H1 (cell line): Measurements from ENCODE around the gene FAM111A. TPM values are rescaled to one million over a fixed set of nuclear protein-coding genes. Genes with fewer than 3 reads are reported as not detected.

Source experiments
- CTCF ChIA-PET: fragments of 300-600 bp; sonication (Branson Sonifier 250); formaldehyde crosslinking; loops from one replicate; lab custom pipeline; 2021; ENCODE audit not compliant: partially characterized antibody; lab: Charles Lee
- POLR2A ChIA-PET: fragments of 300-600 bp; sonication (Branson Sonifier 250); formaldehyde crosslinking; loops from one replicate; lab custom pipeline; 2021; ENCODE audit warnings: inconsistent platforms; ENCODE audit not compliant: partially characterized antibody; lab: Charles Lee
- DNase-seq, 2 experiments: peaks; one replicate each; pipeline versions ENCODE4 v3.0.0 to v3.0.0-alpha.2; 2010 to 2022; ENCODE audit warnings: low spot score in 2 of 2, low read depth in 1 of 2, mixed read lengths in 1 of 2
- FAIRE-seq: peaks from 2 replicates; lab custom pipeline; 2011; peaks lifted over from hg19 to GRCh38; lab: Jason Lieb, UNC
- H2AFZ ChIP-seq: 2 replicates; pipeline ENCODE4 v1.8.1; 2012; ENCODE audit warnings: low read length, inconsistent platforms
- H2AK5ac ChIP-seq: 2 replicates; pipeline ENCODE4 v1.6.1; 2013; ENCODE audit warnings: low read depth, low read length
- H2BK120ac ChIP-seq: replicated peaks from 2 replicates; pipeline ENCODE3; 2013; ENCODE audit warnings: low read depth, low read length, inconsistent platforms
- H2BK12ac ChIP-seq: 2 replicates; pipeline ENCODE4 v1.6.1; 2013; ENCODE audit warnings: low read depth, low read length
- H2BK15ac ChIP-seq: 2 replicates; pipeline ENCODE4 v1.6.1; 2013; ENCODE audit warnings: low read length
- H2BK20ac ChIP-seq: 2 replicates; pipeline ENCODE4 v1.6.1; 2013; ENCODE audit warnings: low read length
- H2BK5ac ChIP-seq: 2 replicates; pipeline ENCODE4 v1.6.1; 2013; ENCODE audit warnings: low read depth, low read length
- H3K14ac ChIP-seq: 2 replicates; pipeline ENCODE4 v1.6.1; 2013; ENCODE audit warnings: inconsistent platforms; ENCODE audit not compliant: insufficient read length
- H3K18ac ChIP-seq: 2 replicates; pipeline ENCODE4 v1.6.1; 2013; ENCODE audit warnings: low read length; ENCODE audit errors: extremely low read depth
- H3K23ac ChIP-seq: 2 replicates; pipeline ENCODE4 v1.6.1; 2013; ENCODE audit warnings: inconsistent platforms; ENCODE audit not compliant: insufficient read length
- H3K23me2 ChIP-seq: 2 replicates; pipeline ENCODE4 v1.6.1; 2013; ENCODE audit warnings: low read depth, low read length
- H3K27ac ChIP-seq: 2 replicates; pipeline ENCODE4 v1.6.1; 2011; ENCODE audit warnings: low read depth, low read length, inconsistent platforms
- H3K27me3 ChIP-seq, 4 experiments: replicated peaks in 1 of 4; 1 replicate in 1 of 4; 2 replicates in 3 of 4; pipeline versions ENCODE4 v1.6.1 to v1.8.1; 2011 to 2013; ENCODE audit warnings: low read length in 3 of 4, mild to moderate bottlenecking in 3 of 4, inconsistent platforms in 2 of 4, mixed read lengths in 2 of 4, moderate library complexity in 1 of 4; ENCODE audit not compliant: control insufficient read depth in 3 of 4, insufficient read depth in 3 of 4; ENCODE audit errors: extremely low read depth in 1 of 4
- H3K36me3 ChIP-seq, 4 experiments: 2 replicates each; pipeline versions ENCODE4 v1.6.1 to v1.8.1; 2011 to 2013; ENCODE audit warnings: mild to moderate bottlenecking in 4 of 4, low read length in 3 of 4, moderate library complexity in 2 of 4, control low read depth in 1 of 4, inconsistent platforms in 1 of 4; ENCODE audit not compliant: insufficient read depth in 4 of 4, control insufficient read depth in 2 of 4
- H3K4ac ChIP-seq: replicated peaks from 2 replicates; pipeline ENCODE3; 2013; ENCODE audit warnings: low read length, low read depth, mixed read lengths, inconsistent platforms; ENCODE audit not compliant: insufficient read length
- H3K4me1 ChIP-seq, 4 experiments: replicated peaks in 1 of 4; 1 replicate in 1 of 4; 2 replicates in 3 of 4; pipeline versions ENCODE4 v1.6.1 to v1.8.1; 2011 to 2013; ENCODE audit warnings: low read length in 3 of 4, inconsistent platforms in 2 of 4, mixed read lengths in 1 of 4; ENCODE audit not compliant: insufficient read depth in 4 of 4, control insufficient read depth in 3 of 4
- H3K4me2 ChIP-seq, 2 experiments: 2 replicates each; pipeline versions ENCODE4 v1.6.1 to v1.8.1; 2011 to 2013; ENCODE audit warnings: low read depth in 2 of 2, low read length in 2 of 2, control low read depth in 1 of 2, inconsistent platforms in 1 of 2, mild to moderate bottlenecking in 1 of 2; ENCODE audit not compliant: insufficient read depth in 1 of 2
- H3K4me3 ChIP-seq, 4 experiments: fragments of 200-600, 300-600 bp in 1 of 4; sonication (generic), shearing (Covaris generic), sonication (Bioruptor Twin) in 1 of 4; 2 replicates each; pipeline versions ENCODE4 v1.5.1 to v1.8.1; 2011 to 2016; ENCODE audit warnings: low read length in 4 of 4, low read depth in 3 of 4, control low read depth in 2 of 4, inconsistent platforms in 2 of 4, mild to moderate bottlenecking in 2 of 4, mixed read lengths in 1 of 4, moderate library complexity in 1 of 4; ENCODE audit not compliant: insufficient read depth in 2 of 4; ENCODE audit errors: extremely low read depth in 1 of 4
- H3K56ac ChIP-seq: replicated peaks from 2 replicates; pipeline ENCODE3; 2013; ENCODE audit warnings: low read depth, mild to moderate bottlenecking, mixed read lengths, low read length, inconsistent platforms; ENCODE audit not compliant: insufficient read length
- H3K79me1 ChIP-seq: 2 replicates; pipeline ENCODE4 v1.6.1; 2013; ENCODE audit warnings: low read depth, low read length, control low read depth
- H3K79me2 ChIP-seq, 2 experiments: 2 replicates each; pipeline versions ENCODE4 v1.6.1 to v1.8.1; 2012 to 2013; ENCODE audit warnings: low read length in 2 of 2, mild to moderate bottlenecking in 2 of 2, inconsistent platforms in 1 of 2; ENCODE audit not compliant: insufficient read depth in 2 of 2, control insufficient read depth in 1 of 2
- H3K9ac ChIP-seq, 4 experiments: replicated peaks in 1 of 4; 1 replicate in 1 of 4; 2 replicates in 3 of 4; pipeline versions ENCODE4 v1.6.1 to v1.8.1; 2011 to 2013; ENCODE audit warnings: low read depth in 3 of 4, low read length in 3 of 4, control low read depth in 2 of 4, mild to moderate bottlenecking in 2 of 4, moderate library complexity in 2 of 4, inconsistent platforms in 1 of 4; ENCODE audit errors: extremely low read depth in 1 of 4
- H3K9me3 ChIP-seq, 2 experiments: 2 replicates each; pipeline versions ENCODE4 v1.6.1 to v1.8.1; 2012 to 2013; ENCODE audit warnings: mild to moderate bottlenecking in 2 of 2, moderate library complexity in 2 of 2, control low read depth in 1 of 2, inconsistent platforms in 1 of 2, low read depth in 1 of 2, low read length in 1 of 2, mixed read lengths in 1 of 2; ENCODE audit not compliant: insufficient read depth in 2 of 2
- H4K20me1 ChIP-seq, 2 experiments: replicated peaks in 1 of 2; 2 replicates each; pipeline versions ENCODE3 to v1.8.1; 2011 to 2013; ENCODE audit warnings: inconsistent platforms in 2 of 2, low read length in 2 of 2, mild to moderate bottlenecking in 1 of 2; ENCODE audit not compliant: insufficient read depth in 2 of 2, control insufficient read depth in 1 of 2
- H4K5ac ChIP-seq: 2 replicates; pipeline ENCODE4 v1.6.1; 2013; ENCODE audit warnings: low read length, low read depth, mixed read lengths, inconsistent platforms; ENCODE audit not compliant: insufficient read length
- H4K8ac ChIP-seq: 2 replicates; pipeline ENCODE4 v1.8.0; 2013; ENCODE audit warnings: mild to moderate bottlenecking, moderate library complexity, low read length, inconsistent platforms; ENCODE audit not compliant: insufficient read depth; ENCODE audit errors: extremely low read depth
- H4K91ac ChIP-seq: replicated peaks from 2 replicates; pipeline ENCODE3; 2013; ENCODE audit warnings: low read length, mixed read lengths, inconsistent platforms; ENCODE audit not compliant: insufficient read length
- ATF2 ChIP-seq: IDR thresholded peaks from 2 replicates; pipeline ENCODE4 v1.6.1; 2012; ENCODE audit warnings: low read length, inconsistent platforms
- CBX8 ChIP-seq: fragments of 300-800, 300-1000 bp; sonication (generic); IDR thresholded peaks from 2 replicates; pipeline ENCODE4 v1.7.1; 2016; ENCODE audit warnings: low read depth, low read length, borderline replicate concordance
- EGR1 ChIP-seq: IDR thresholded peaks from 2 replicates; pipeline ENCODE4 v1.6.1; 2011; ENCODE audit warnings: low read depth, low read length, borderline replicate concordance
- GABPA ChIP-seq: IDR thresholded peaks from 2 replicates; pipeline ENCODE4 v1.6.1; 2011; ENCODE audit warnings: mild to moderate bottlenecking, low read length, moderate library complexity, borderline replicate concordance; ENCODE audit not compliant: insufficient read depth
- HDAC6 ChIP-seq: IDR thresholded peaks from one replicate; pipeline ENCODE4 v1.7.1; 2012; ENCODE audit warnings: low read depth, mild to moderate bottlenecking, inconsistent platforms, low read length, moderate library complexity
- POLR2A ChIP-seq, 2 experiments: IDR thresholded peaks; 1 replicate in 1 of 2; 2 replicates in 1 of 2; pipeline ENCODE4 v1.6.1; 2011; ENCODE audit warnings: low read depth in 2 of 2, low read length in 2 of 2, mild to moderate bottlenecking in 2 of 2; ENCODE audit errors: control extremely low read depth in 1 of 2
- RAD21 ChIP-seq, 2 experiments: IDR thresholded peaks in 1 of 2; conservative IDR thresholded peaks in 1 of 2; 2 replicates each; pipeline ENCODE4 v1.6.1; 2011; ENCODE audit warnings: low read depth in 2 of 2, low read length in 2 of 2, improper control_type of control experiment in 1 of 2, inconsistent platforms in 1 of 2, mild to moderate bottlenecking in 1 of 2, moderate library complexity in 1 of 2
- TAF1 ChIP-seq: IDR thresholded peaks from 2 replicates; pipeline ENCODE4 v1.6.1; 2011; ENCODE audit warnings: mild to moderate bottlenecking, low read depth, low read length
- TAF7 ChIP-seq: optimal IDR thresholded peaks from 2 replicates; pipeline ENCODE3; 2011; ENCODE audit warnings: low read depth, mild to moderate bottlenecking, inconsistent platforms, low read length, moderate library complexity, borderline replicate concordance
- TCF12 ChIP-seq: IDR thresholded peaks from 2 replicates; pipeline ENCODE4 v1.6.1; 2011; ENCODE audit warnings: low read depth, mild to moderate bottlenecking, low read length
- TEAD4 ChIP-seq: IDR thresholded peaks from 2 replicates; pipeline ENCODE4 v1.6.1; 2012; ENCODE audit warnings: low read depth, low read length, inconsistent platforms, mixed read lengths
- WGBS, 2 experiments: shearing (Covaris generic) in 1 of 2; methylation state at CpG; one replicate each; pipeline versions ENCODE4 v1.1.6 to v1.1.7; 2013 to 2015; ENCODE audit warnings: low lambda C conversion rate in 2 of 2, mixed read lengths in 2 of 2, inconsistent platforms in 1 of 2, low coverage in 1 of 2, missing lambda C conversion rate in 1 of 2; ENCODE audit not compliant: insufficient replicate concordance in 2 of 2, insufficient coverage in 1 of 2, insufficient read length in 1 of 2; ENCODE audit errors: extremely low coverage in 1 of 2, missing lambda C conversion rate in 1 of 2; 5-methylcytosine and 5-hydroxymethylcytosine counted together
- polyA plus RNA-seq, 7 experiments: library from polyadenylated mRNA; depleted of rRNA in 3 of 7; stranded (reverse) in 5 of 7; unstranded in 2 of 7; fragments of >200 nt in 5 of 7; fragments of 200-250 nt in 2 of 7; gene quantifications; 1 replicate in 5 of 7; 2 replicates in 1 of 7; 4 replicates in 1 of 7; pipeline versions ENCODE4 v1.2.1 to v1.2.3, GENCODE V29; 2011 to 2013; ENCODE audit warnings: missing spikeins in 2 of 7, mixed read lengths in 2 of 7
- total RNA-seq: library from RNA; stranded (reverse); fragmentation: NEBNext Ultra II Directional; extraction: Animal tissue kit (Norgen Biotek cat#: 25700); gene quantifications from 2 replicates; pipeline ENCODE4 v1.2.1, GENCODE V29; 2021

Gene FAM111A
- total and polyA plus RNA-seq, 2 of the 8 experiments (the other 6 are each of a cell fraction or from before 2014, with no cell fraction given) = 10.2 to 29.9 TPM

GRCh38 chr11:59184691-59185339, 42.2 kb downstream of the FAM111A start:
- H3K36me3 ChIP-seq = peaks cover 0 to 20% (median 7%) of the 10 kb centered on the region in 4 experiments; a peak in 5 of 8 replicates
- WGBS, 2 experiments = 76% methylated on average over 9 of the region's 9 CpGs; no CpG with 5 or more reads in 1 of the 2 experiments
- no peaks in the 10 kb centered on the region for H3K23me2 ChIP-seq
- H3K79me2 ChIP-seq = 0 out of 4 replicates have a peak, but pooled peaks cover 0 to 8% of the 10 kb centered on the region in 2 experiments
- H2BK120ac ChIP-seq = no peak overlapping the region
- no peak overlapping the region for H4K91ac ChIP-seq
- FAIRE-seq (no peak), DNase-seq (no peak)
- H2BK5ac ChIP-seq = no peak overlapping the region
- H3K79me1 ChIP-seq = peaks cover 6% of the 10 kb centered on the region; the same call in 1 of the 2 replicates
- no peak overlapping the region for H2AK5ac ChIP-seq
- H3K23ac ChIP-seq = no peak overlapping the region
- CTCF ChIA-PET = interaction anchor here (1.1 to 9.5 kb wide), 18 partner anchors 7 to 510 kb away, joined by 3 to 201 read pairs (median 8); partner anchors contain the start of genes DTX4, GLYATL1 and OR5A1
- no peak overlapping the region for H3K4ac ChIP-seq
- H2BK20ac ChIP-seq = no peak overlapping the region
- no peak overlapping the region for H2BK12ac ChIP-seq
- H3K9ac ChIP-seq = no peak overlapping the region
- no peaks in the 10 kb centered on the region for H3K27me3 ChIP-seq
- no peak overlapping the region for H3K27ac ChIP-seq
- no peak overlapping the region for H3K14ac ChIP-seq
- no peak overlapping the region for H3K4me2 ChIP-seq
- H3K4me3 ChIP-seq = no peak overlapping the region
- no peak overlapping the region for H2BK15ac ChIP-seq
- no peak overlapping the region for H3K18ac ChIP-seq
- peaks cover 0 to 4% (median 1%) of the 10 kb centered on the region in 4 experiments; a peak in 3 of 7 replicates for H3K4me1 ChIP-seq
- H4K8ac ChIP-seq = no peak overlapping the region
- H3K9me3 ChIP-seq = no peaks in the 10 kb centered on the region
- no peak overlapping the region for H2AFZ ChIP-seq
- POLR2A ChIA-PET = interaction anchor here (9.4 kb wide), 1 partner anchor 12 kb away, joined by 79 read pairs; the partner anchor contains the start of gene DTX4
- peaks cover 2 to 3% of the 10 kb centered on the region in 2 experiments for H4K20me1 ChIP-seq
- no peak overlapping the region for H4K5ac ChIP-seq
- H3K56ac ChIP-seq = no peak overlapping the region
- no peak for TF ChIP-seq GABPA
- TF ChIP-seq TAF7 = no peak
- TF ChIP-seq EGR1 = no peak
- no peak for TF ChIP-seq TCF12
- no peak for TF ChIP-seq RAD21 (IDR thresholded peaks at IDR 0.05 in 1 of 2, conservative IDR thresholded peaks at IDR 0.05 in 1 of 2; ENCODE audit: low read depth in 2 of 2, low read length in 2 of 2)
- TF ChIP-seq POLR2A (IDR thresholded peaks at IDR 0.05; ENCODE audit: control extremely low read depth in 1 of 2, low read depth in 2 of 2, low read length in 2 of 2) = no peak
- no peak for TF ChIP-seq HDAC6
- TF ChIP-seq TEAD4 = no peak
- no peak for TF ChIP-seq CBX8
- TF ChIP-seq ATF2 = no peak
- TF ChIP-seq TAF1 = no peak
